22Rv1 (cell line): ENCODE measurements around the gene SUGCT.

Experiments used
- H3K27ac ChIP-seq: fragments of 450-650 bp; 2 replicates; pipeline ENCODE4 v1.5.1; 2017
- ZFX ChIP-seq: fragments of 450-650 bp; IDR thresholded peaks from 2 replicates; pipeline ENCODE4 v1.6.1; 2017; ENCODE audit warnings: antibody characterized with exemption, borderline replicate concordance
- TF ChIP-seq, protein P1 (sequence below): fragments of 450-650 bp; IDR thresholded peaks from 2 replicates; pipeline ENCODE4 v1.5.1; 2017; ENCODE audit warnings: mild to moderate bottlenecking

Gene SUGCT

DNA sequence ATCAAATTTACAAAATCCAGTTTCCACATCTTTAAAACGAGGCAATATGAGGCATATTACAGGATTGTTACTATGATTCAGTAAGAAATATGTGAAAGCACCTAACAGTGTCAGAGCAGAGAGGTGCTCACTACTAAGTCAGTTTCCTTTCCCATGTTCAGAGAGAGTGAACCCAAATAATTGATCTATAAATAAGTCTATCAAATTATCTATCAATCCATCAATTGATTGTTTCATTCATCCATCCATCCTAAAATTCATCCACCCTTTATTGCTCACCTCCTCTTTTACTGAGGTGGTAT lies 340.8 kb downstream of the SUGCT start:
- no peak overlapping the region for H3K27ac ChIP-seq
- TF ChIP-seq ZFX = no peak
- TF ChIP-seq, protein P1, sequence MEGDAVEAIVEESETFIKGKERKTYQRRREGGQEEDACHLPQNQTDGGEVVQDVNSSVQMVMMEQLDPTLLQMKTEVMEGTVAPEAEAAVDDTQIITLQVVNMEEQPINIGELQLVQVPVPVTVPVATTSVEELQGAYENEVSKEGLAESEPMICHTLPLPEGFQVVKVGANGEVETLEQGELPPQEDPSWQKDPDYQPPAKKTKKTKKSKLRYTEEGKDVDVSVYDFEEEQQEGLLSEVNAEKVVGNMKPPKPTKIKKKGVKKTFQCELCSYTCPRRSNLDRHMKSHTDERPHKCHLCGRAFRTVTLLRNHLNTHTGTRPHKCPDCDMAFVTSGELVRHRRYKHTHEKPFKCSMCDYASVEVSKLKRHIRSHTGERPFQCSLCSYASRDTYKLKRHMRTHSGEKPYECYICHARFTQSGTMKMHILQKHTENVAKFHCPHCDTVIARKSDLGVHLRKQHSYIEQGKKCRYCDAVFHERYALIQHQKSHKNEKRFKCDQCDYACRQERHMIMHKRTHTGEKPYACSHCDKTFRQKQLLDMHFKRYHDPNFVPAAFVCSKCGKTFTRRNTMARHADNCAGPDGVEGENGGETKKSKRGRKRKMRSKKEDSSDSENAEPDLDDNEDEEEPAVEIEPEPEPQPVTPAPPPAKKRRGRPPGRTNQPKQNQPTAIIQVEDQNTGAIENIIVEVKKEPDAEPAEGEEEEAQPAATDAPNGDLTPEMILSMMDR = no peak

DNA sequence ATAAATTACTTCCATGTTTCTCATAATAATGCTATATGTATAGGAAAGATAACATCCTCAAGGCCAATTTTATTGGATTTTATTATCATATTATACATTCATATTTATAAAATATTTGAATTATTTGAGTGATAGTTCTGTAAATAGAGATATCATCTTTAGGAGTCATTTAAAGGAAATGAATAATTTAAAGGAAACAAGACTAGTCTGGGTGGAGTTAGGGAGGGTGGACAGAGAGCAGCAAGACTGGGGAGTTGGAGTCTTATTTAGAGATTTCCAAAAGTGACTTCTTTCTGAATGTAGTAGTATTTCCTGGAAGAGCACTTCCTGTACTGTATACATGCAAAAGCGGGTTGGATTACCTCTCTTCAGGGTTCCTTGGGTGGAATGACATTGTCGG lies 342.3 kb downstream of the SUGCT start:
- no peak for TF ChIP-seq ZFX
- TF ChIP-seq, protein P1 = no peak
- H3K27ac ChIP-seq = no peak overlapping the region

DNA sequence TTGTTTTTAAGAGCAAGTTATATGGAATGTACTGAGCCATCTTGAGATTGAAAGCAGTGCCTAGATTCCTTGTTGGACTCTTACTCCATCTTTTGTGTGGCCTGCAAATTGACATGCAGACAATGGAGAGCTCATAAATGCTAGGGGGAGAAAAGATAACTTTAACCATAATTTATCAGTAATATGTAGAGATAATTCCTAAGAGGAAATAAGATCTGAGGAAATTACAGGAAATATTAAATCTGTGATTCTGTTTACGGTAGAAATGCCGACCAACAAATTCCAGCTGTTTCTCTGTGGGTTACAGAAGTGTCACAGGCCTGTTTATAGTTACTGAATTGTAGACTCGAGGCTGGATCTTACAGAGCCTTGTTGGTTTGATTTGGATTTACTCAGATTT lies 348.0 kb downstream of the SUGCT start:
- H3K27ac ChIP-seq = no peak overlapping the region
- TF ChIP-seq ZFX = no peak
- TF ChIP-seq, protein P1 = no peak

DNA sequence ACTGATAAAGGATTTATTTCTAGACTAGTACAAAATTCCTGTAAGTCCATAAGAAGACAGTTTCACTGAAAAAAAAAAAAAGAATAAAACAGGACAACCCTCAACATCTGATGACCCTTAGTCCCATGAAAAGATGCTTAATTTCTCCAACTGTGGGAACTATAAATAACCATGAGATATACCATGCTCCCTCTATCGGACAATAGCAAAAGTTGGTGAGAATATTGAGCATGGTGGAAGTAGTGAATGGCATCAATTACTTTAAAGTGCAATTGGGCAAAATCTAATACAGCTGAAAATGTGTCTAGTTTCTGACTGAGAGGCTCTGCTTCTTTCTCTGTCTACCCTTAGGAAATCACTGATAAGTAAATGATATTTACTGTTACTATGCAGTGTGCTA lies 348.8 kb downstream of the SUGCT start:
- TF ChIP-seq, protein P1 = peak; percentile 70
- no peak for TF ChIP-seq ZFX
- H3K27ac ChIP-seq = no peak overlapping the region

DNA sequence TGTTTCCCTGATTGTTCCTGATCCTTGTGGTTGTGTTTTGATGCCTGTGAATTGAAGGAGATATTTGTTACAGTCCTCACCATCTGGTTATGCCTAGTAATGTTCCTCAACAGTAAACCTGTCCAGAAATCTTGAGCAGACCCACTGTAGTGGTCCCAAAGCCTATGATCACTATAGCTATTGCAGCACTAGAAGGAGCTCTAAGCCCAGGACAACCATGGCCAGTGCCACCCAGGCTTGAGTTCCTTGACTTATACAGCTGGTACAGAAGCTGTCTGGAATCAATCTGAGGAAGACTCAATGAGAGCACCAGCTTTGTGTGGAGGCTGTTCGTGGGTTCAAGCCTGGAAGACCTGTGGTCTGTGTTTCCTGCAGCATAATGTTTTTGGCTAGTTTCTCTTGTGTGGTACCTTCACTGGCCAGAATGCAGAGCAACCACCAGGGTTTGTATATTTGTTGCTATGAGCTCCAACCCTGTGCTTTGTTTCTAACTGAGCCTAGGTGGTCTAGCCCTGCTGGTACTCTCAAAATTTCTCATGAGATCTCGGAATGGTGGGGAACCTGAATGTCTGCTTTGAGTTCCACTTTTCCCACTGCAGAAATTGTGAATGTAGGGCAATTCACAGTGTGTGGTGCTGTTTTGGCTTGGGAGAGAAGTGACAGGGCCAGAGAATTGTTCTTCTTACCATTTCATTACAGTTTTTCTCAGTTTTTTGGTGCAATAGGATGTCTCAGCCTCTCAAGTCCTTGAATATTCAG lies 355.2 kb downstream of the SUGCT start:
- TF ChIP-seq, protein P1 = no peak
- no peak for TF ChIP-seq ZFX
- H3K27ac ChIP-seq = no peak overlapping the region

DNA sequence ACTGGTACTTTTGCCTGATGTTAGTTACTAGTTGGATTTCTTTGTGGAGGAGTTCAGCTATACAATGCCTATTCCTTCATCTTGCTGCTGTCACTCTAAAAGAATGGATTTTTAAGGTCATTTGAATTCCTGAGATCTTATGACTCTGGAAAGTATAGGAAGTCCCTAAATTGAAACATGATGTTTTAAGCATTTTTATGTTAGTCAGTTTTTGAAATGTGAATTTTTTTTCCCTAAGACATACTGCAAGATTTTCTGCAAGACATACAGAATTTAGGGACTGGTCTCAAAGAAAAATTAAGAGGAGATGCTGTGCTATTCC lies 355.8 kb downstream of the SUGCT start:
- H3K27ac ChIP-seq = no peak overlapping the region
- no peak for TF ChIP-seq ZFX
- TF ChIP-seq, protein P1 = no peak

DNA sequence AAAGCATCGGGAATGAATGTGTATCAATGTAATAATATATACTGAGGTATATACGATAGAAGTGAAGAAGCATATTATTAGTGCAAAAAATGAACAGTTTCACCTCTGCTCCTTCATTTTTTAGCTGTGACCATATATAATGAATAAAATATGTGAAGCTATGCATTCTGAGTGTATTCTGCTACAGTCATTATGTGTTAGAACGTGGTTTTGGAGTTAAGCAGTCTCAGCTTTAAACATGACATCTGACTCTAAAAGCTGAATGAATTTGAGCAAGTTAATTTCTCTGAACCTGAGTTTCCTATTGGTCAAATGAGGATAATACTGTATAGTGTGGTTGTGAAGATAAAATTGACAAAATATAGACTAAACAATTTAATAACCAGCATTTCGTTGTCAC lies 358.1 kb downstream of the SUGCT start:
- no peak overlapping the region for H3K27ac ChIP-seq

More for the DNA sequence above, 358.1 kb downstream of the SUGCT start:
- TF ChIP-seq ZFX = no peak
- TF ChIP-seq, protein P1 = no peak
